ENCODE results near the gene FRMD4A.

Gene FRMD4A

GRCh38 chr10:13970236-13970956, 360.3 kb downstream of the FRMD4A start:
- H3K79me2 ChIP-seq (ENCODE audit: insufficient read depth, low read length), result no peaks in the 10 kb centered on the region
- no peak overlapping the region for H3K27ac ChIP-seq (ENCODE audit: low read depth, low read length)
- TF ChIP-seq EZH2phosphoT487 (conservative IDR thresholded peaks at IDR 0.05; ENCODE audit: low read length) (no peak), CTCF (IDR thresholded peaks at IDR 0.05; ENCODE audit: insufficient read depth, low read length, poor library complexity, severe bottlenecking) (no peak)
- H3K27me3 ChIP-seq (ENCODE audit: low read length), result no peaks in the 10 kb centered on the region
- no peak overlapping the region for H3K9ac ChIP-seq (ENCODE audit: low read length)
- no peak overlapping the region for H3K4me3 ChIP-seq (ENCODE audit: insufficient read depth, low read length, poor library complexity, severe bottlenecking)
- H3K4me2 ChIP-seq (ENCODE audit: low read depth, low read length, poor library complexity, severe bottlenecking), result no peak overlapping the region
- no peaks in the 10 kb centered on the region for H3K9me2 ChIP-seq (replicated peaks; ENCODE audit: insufficient read depth, low read length)
- no peak overlapping the region for H2AFZ ChIP-seq (ENCODE audit: low read depth, low read length, severe bottlenecking)
- no peaks in the 10 kb centered on the region for H3K36me3 ChIP-seq (ENCODE audit: low read length)
- H3F3A ChIP-seq (ENCODE audit: insufficient read depth), result no peaks in the 10 kb centered on the region
- no peaks in the 10 kb centered on the region for H3K9me3 ChIP-seq (ENCODE audit: insufficient read depth, low read length)
- no peaks in the 10 kb centered on the region for H4K20me1 ChIP-seq (ENCODE audit: low read depth, low read length)

DNA sequence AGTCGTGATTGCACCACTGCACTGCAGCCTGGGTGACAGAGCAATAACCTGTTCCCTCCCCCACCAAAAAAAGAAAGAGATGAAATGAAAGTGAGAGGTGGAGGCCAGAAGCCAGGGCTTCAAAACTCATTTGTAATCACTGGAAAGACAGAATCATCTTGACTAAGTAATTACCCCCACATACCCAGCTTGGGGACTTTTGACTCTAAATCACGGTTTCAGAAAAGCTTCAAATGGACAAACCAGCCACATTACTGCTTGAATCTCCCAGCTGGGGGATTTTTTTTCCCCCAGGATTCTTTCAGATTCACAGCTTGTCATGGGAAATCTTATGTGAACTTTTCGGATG, 361.0 kb downstream of the FRMD4A start:
- TF ChIP-seq EZH2phosphoT487 (conservative IDR thresholded peaks at IDR 0.05; ENCODE audit: low read length), result no peak
- no peak for TF ChIP-seq CTCF (IDR thresholded peaks at IDR 0.05; ENCODE audit: insufficient read depth, low read length, poor library complexity, severe bottlenecking)
- Histone ChIP-seq H3K36me3 (ENCODE audit: low read length) (no peaks in the 10 kb centered on the region), H3K4me3 (ENCODE audit: insufficient read depth, low read length, poor library complexity, severe bottlenecking) (no peak overlapping the region), H3K4me2 (ENCODE audit: low read depth, low read length, poor library complexity, severe bottlenecking) (no peak overlapping the region), H3K9ac (ENCODE audit: low read length) (no peak overlapping the region), H3K79me2 (ENCODE audit: insufficient read depth, low read length) (no peaks in the 10 kb centered on the region), H2AFZ (ENCODE audit: low read depth, low read length, severe bottlenecking) (no peak overlapping the region), H3K9me3 (ENCODE audit: insufficient read depth, low read length) (no peaks in the 10 kb centered on the region), H3K27me3 (ENCODE audit: low read length) (no peaks in the 10 kb centered on the region), H3K27ac (ENCODE audit: low read depth, low read length) (no peak overlapping the region), H3K9me2 (replicated peaks; ENCODE audit: insufficient read depth, low read length) (no peaks in the 10 kb centered on the region), H3F3A (ENCODE audit: insufficient read depth) (no peaks in the 10 kb centered on the region), H4K20me1 (ENCODE audit: low read depth, low read length) (no peaks in the 10 kb centered on the region)

DNA sequence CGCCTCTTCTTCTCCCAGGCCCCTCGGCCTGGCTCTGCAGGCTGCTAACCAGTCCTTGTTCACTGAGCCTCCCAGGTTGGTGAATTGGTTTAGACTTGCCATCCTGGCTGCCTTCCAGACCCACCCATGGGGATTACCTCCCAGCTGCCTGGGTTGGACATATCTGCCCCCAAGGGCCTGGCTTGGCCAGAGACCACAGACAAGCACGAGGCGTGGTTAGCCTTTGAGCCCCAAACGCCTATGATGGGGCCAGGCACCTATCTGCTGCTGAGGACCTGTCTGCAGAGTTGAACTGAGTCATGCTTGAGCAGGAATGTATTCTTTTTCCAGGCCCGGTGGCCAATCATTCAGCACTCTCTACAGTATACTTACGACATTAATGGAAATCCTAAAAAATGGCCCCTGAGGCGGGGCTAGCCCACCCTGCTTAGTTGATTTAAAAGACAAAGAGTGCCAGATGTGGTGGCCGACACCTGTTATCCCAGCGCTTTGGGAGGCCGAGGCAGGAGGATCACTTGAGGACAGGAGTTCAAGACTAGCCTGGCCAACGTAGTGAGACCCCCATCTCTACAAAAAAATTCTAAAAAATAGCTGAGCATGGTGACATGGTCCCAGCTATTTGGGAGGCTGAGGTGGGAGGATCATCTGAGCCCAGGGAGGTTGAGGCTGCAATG, 361.5 kb downstream of the FRMD4A start:
- no peaks in the 10 kb centered on the region for H4K20me1 ChIP-seq (ENCODE audit: low read depth, low read length)
- H3K27me3 ChIP-seq (ENCODE audit: low read length), result no peaks in the 10 kb centered on the region
- H3K79me2 ChIP-seq (ENCODE audit: insufficient read depth, low read length), result no peaks in the 10 kb centered on the region
- H3F3A ChIP-seq (ENCODE audit: insufficient read depth), result no peaks in the 10 kb centered on the region
- TF ChIP-seq CTCF (IDR thresholded peaks at IDR 0.05; ENCODE audit: insufficient read depth, low read length, poor library complexity, severe bottlenecking) (no peak), EZH2phosphoT487 (conservative IDR thresholded peaks at IDR 0.05; ENCODE audit: low read length) (no peak)
- H2AFZ ChIP-seq (ENCODE audit: low read depth, low read length, severe bottlenecking), result no peak overlapping the region
- no peak overlapping the region for H3K27ac ChIP-seq (ENCODE audit: low read depth, low read length)
- no peaks in the 10 kb centered on the region for H3K9me2 ChIP-seq (replicated peaks; ENCODE audit: insufficient read depth, low read length)
- H3K4me2 ChIP-seq (ENCODE audit: low read depth, low read length, poor library complexity, severe bottlenecking), result no peak overlapping the region
- no peaks in the 10 kb centered on the region for H3K9me3 ChIP-seq (ENCODE audit: insufficient read depth, low read length)
- no peaks in the 10 kb centered on the region for H3K36me3 ChIP-seq (ENCODE audit: low read length)
- no peak overlapping the region for H3K9ac ChIP-seq (ENCODE audit: low read length)
- H3K4me3 ChIP-seq (ENCODE audit: insufficient read depth, low read length, poor library complexity, severe bottlenecking), result no peak overlapping the region

All from SU-DHL-6 (cell line).